Common myeloid progenitor, CD34-positive (primary cell): ENCODE measurements around the gene ZNF516.

ENCODE experiments used
- CTCF ChIA-PET: fragments of 350-600 bp; sonication (Branson Sonifier 250); formaldehyde crosslinking; loops from one replicate; lab custom pipeline; 2021; ENCODE audit warnings: antibody characterized with exemption; lab: Charles Lee
- POLR2A ChIA-PET: fragments of 350-600 bp; sonication (Branson Sonifier 250); formaldehyde crosslinking; loops from one replicate; lab custom pipeline; 2021; ENCODE audit warnings: antibody characterized with exemption; lab: Charles Lee
- DNase-seq, 3 donors: peaks; one replicate each; pipeline versions ENCODE4 v3.0.0 to v3.0.0-alpha.2; 2013
- H3K27ac ChIP-seq, 2 experiments: 1 replicate in 1 of 2; 2 replicates in 1 of 2; pipeline ENCODE4 v1.7.0; 2013; ENCODE audit warnings: inconsistent platforms in 2 of 2, low read length in 2 of 2, mild to moderate bottlenecking in 2 of 2, low read depth in 1 of 2, moderate library complexity in 1 of 2; ENCODE audit not compliant: severe bottlenecking in 2 of 2, insufficient read depth in 1 of 2, poor library complexity in 1 of 2
- H3K27me3 ChIP-seq, 5 experiments: replicated peaks in 2 of 5; 1 replicate in 3 of 5; 2 replicates in 2 of 5; pipeline versions ENCODE4 v1.6.1 to v1.7.0; 2013; ENCODE audit warnings: low read length in 4 of 5, mild to moderate bottlenecking in 2 of 5, moderate library complexity in 2 of 5, inconsistent platforms in 1 of 5; ENCODE audit not compliant: insufficient read depth in 5 of 5, control insufficient read depth in 4 of 5
- H3K36me3 ChIP-seq, 4 experiments: 1 replicate in 2 of 4; 2 replicates in 2 of 4; pipeline versions ENCODE4 v1.6.1 to v1.7.0; 2013; ENCODE audit warnings: low read length in 3 of 4, control low read depth in 1 of 4, mild to moderate bottlenecking in 1 of 4; ENCODE audit not compliant: control insufficient read depth in 4 of 4, insufficient read depth in 4 of 4
- H3K4me1 ChIP-seq, 4 experiments: 1 replicate in 3 of 4; 2 replicates in 1 of 4; pipeline versions ENCODE4 v1.6.1 to v1.7.1; 2013; ENCODE audit warnings: low read length in 3 of 4, mild to moderate bottlenecking in 3 of 4, control low read depth in 1 of 4, inconsistent platforms in 1 of 4, moderate library complexity in 1 of 4; ENCODE audit not compliant: control insufficient read depth in 4 of 4, insufficient read depth in 4 of 4; ENCODE audit errors: control extremely low read depth in 1 of 4
- H3K4me3 ChIP-seq, 7 experiments: 1 replicate in 4 of 7; 2 replicates in 3 of 7; pipeline versions ENCODE4 v1.5.1 to v1.7.0; 2013; ENCODE audit warnings: mild to moderate bottlenecking in 7 of 7, low read length in 6 of 7, moderate library complexity in 6 of 7, inconsistent platforms in 2 of 7, low read depth in 2 of 7, control low read depth in 1 of 7; ENCODE audit not compliant: insufficient read depth in 4 of 7, control insufficient read depth in 1 of 7; ENCODE audit errors: extremely low read depth in 1 of 7
- H3K9me3 ChIP-seq, 5 experiments: 1 replicate in 4 of 5; 2 replicates in 1 of 5; pipeline versions ENCODE4 v1.6.1 to v1.7.1; 2013; ENCODE audit warnings: low read length in 4 of 5, mild to moderate bottlenecking in 2 of 5, inconsistent platforms in 1 of 5, low read depth in 1 of 5, moderate library complexity in 1 of 5; ENCODE audit not compliant: control insufficient read depth in 4 of 5, insufficient read depth in 2 of 5; ENCODE audit errors: control extremely low read depth in 1 of 5
- WGBS: methylation state at CpG from one replicate; pipeline ENCODE4 v1.1.5; 2013; ENCODE audit not compliant: insufficient coverage; 5-methylcytosine and 5-hydroxymethylcytosine counted together

Gene ZNF516

DNA sequence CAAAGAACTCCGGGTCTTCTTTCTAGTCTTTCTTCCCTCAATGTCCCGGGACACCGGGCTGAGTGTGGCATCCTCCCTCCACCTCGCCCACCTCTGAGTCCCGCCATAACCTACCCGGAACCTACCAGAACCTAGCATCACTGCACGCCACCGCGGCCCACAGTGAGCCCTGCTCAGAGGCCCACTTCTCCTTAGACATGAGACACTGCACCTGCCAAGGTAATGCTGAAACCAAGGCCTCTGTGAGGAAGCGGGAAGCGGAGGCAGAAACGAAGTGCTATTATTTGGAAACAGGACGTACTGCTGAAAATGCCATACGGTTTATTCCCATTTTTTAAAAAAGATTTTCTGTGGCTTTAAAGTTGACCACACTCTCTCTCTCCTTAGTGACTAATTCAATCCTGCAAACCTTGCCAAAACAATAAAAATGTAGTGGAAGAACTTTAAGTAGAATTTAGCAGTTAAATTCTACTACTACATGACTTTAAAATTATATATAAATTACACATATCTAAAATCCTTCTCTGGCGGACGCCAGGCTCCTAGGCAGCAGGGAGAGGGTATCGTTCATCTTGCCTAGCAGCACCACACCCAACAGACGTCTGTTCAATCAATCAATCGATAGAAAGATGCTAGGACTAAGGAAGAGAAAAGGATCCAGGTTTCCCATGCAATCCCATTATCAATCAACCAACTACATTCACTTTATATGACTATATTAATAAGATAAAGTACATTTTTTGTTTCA lies 82.0 kb downstream of the ZNF516 start:
- H3K4me3 ChIP-seq: no peak overlapping the region
- POLR2A ChIA-PET: no interaction called here
- H3K9me3 ChIP-seq: peaks cover 0 to 5% (median 0%) of the 10 kb centered on the region in 5 experiments
- 96% methylated on average over 12 of the region's 19 CpGs for WGBS
- H3K4me1 ChIP-seq: peaks cover 0 to 2% (median 0%) of the 10 kb centered on the region in 4 experiments
- no peak overlapping the region for H3K27ac ChIP-seq
- H3K36me3 ChIP-seq: peaks cover 0 to 20% (median 4%) of the 10 kb centered on the region in 4 experiments
- H3K27me3 ChIP-seq: no peaks in the 10 kb centered on the region
- DNase-seq: no peak
- CTCF ChIA-PET: interaction anchor here (0.7 to 1.0 kb wide), 2 partner anchors 13 to 69 kb away, joined by 3 read pairs; no protein-coding TSS in a partner anchor

DNA sequence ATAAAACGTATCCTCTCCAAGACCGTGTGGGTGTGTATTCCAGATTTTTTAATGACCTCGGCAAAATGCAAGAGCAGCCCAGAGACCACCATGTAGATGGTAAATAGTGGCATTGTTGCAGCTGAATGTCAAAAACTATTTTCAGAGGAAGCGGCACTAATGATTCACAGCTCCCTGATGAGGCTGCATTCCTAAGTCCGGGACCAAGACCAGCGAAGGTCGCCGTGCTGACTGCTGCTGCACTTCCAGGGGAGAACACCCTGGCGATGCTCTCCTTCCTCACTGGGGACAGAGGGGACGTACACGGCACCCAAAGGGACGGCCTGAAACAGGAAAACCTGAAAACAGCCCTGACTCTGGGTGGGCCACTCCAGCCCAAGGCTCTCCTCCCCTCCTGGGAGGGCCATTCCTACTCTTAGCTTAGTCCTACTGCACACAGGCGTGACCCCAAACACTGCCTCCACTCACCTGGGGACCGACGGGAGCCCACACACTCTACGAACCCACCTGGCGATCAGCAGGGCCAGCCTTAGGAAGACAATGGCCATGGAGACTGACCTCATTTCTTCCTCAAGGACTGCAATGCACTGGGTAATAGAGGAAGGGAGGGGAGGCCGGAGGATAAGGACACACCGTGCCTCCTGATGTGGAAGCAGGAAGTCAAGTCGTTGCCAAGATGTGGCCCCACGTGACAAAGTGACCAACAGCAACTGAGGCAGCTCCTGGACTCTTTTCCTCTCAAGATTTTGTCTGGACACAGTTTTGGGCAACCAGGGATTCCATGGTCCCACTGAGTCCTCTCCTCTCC lies 82.8 kb downstream of the ZNF516 start:
- POLR2A ChIA-PET: no interaction called here
- no peak overlapping the region for H3K27ac ChIP-seq
- no peak for DNase-seq

DNA sequence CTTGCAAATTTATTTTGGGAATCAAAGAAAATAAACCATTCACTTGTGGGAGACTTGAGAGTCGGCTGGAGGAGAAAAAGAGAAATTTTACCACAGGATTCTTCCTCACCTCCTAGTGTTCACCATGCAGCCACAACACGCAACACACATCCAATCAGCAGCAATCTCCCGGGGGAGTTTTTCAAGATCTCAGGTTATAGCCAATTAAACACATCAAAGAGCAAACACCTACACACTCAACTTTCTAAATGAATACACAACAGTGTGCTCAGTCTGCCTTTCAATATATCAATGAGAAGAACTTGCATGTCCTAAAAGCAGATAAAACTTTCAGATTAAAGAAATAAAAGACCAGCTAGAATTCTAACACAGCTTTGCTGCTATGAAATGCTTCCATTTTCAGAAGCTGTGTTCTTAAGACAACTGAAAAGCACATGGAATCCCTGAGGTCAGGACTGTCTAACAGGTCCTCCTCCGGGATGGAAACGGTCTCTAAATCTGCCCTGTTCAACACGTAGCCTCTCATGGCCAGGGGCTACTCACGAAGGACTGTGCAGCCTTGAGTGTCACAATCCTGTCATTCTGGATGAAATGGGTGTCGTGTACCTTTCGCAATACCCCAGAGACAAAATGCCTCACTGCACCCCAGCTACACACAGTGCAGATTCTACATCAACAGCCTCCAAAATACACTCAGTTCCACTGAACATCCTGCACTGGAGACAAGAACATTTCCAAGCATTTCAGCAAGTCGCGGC lies 84.2 kb downstream of the ZNF516 start:
- no peak overlapping the region for H3K4me3 ChIP-seq
- no peak for DNase-seq
- CTCF ChIA-PET: interaction anchor here (2.4 to 4.1 kb wide), 2 partner anchors 12 to 298 kb away, joined by 9 to 24 read pairs; no protein-coding TSS in a partner anchor
- H3K27ac ChIP-seq: no peak overlapping the region
- H3K36me3 ChIP-seq: peaks cover 0 to 22% (median 4%) of the 10 kb centered on the region in 4 experiments
- H3K9me3 ChIP-seq: peaks cover 0 to 5% (median 0%) of the 10 kb centered on the region in 5 experiments
- H3K27me3 ChIP-seq: no peaks in the 10 kb centered on the region
- POLR2A ChIA-PET: no interaction called here
- H3K4me1 ChIP-seq: peaks cover 0 to 2% (median 0%) of the 10 kb centered on the region in 4 experiments
- 98% methylated on average over 5 of the region's 11 CpGs for WGBS

More for the DNA sequence above, 82.8 kb downstream of the ZNF516 start:
- H3K4me1 ChIP-seq: peaks cover 0 to 2% (median 0%) of the 10 kb centered on the region in 4 experiments
- CTCF ChIA-PET: interaction anchor here (0.7 to 1.0 kb wide), 2 partner anchors 14 to 70 kb away, joined by 3 read pairs; no protein-coding TSS in a partner anchor
- WGBS: 95% methylated on average over 19 of the region's 21 CpGs
- H3K36me3 ChIP-seq: peaks cover 0 to 22% (median 4%) of the 10 kb centered on the region in 4 experiments
- no peak overlapping the region for H3K4me3 ChIP-seq
- H3K9me3 ChIP-seq: peaks cover 0 to 5% (median 0%) of the 10 kb centered on the region in 5 experiments
- no peaks in the 10 kb centered on the region for H3K27me3 ChIP-seq

DNA sequence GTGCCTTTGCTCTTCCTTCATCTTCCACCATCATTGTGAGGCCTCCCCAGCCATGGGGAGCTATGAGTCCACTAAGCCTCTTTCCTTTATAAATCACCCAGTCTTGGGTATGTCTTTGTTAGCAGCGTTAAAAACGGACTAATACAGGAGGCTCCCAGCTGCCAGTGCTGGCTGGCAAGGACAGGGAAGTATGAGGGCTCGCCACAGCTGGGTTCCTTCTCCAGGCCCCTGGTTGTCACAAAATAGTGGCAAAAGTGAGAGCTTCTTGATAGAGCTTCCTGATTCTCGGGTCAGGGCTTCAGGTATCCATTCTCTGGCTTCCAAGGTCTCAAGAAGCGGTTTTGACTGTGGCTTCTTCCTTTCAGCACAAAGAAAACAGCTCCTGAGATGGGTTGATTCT lies 85.0 kb downstream of the ZNF516 start:
- 78% methylated on average over 5 of the region's 5 CpGs for WGBS
- no peak for DNase-seq
- H3K27me3 ChIP-seq: no peaks in the 10 kb centered on the region
- peaks cover 0 to 5% (median 0%) of the 10 kb centered on the region in 5 experiments for H3K9me3 ChIP-seq
- H3K4me1 ChIP-seq: peaks cover 0 to 2% (median 0%) of the 10 kb centered on the region in 4 experiments
- ChIA-PET CTCF (interaction anchor here (2.4 to 4.1 kb wide), 2 partner anchors 11 to 299 kb away, joined by 9 to 24 read pairs; no protein-coding TSS in a partner anchor), POLR2A (no interaction called here)
- no peak overlapping the region for H3K4me3 ChIP-seq
- H3K36me3 ChIP-seq: peaks cover 0 to 20% (median 5%) of the 10 kb centered on the region in 4 experiments
- H3K27ac ChIP-seq: no peak overlapping the region

DNA sequence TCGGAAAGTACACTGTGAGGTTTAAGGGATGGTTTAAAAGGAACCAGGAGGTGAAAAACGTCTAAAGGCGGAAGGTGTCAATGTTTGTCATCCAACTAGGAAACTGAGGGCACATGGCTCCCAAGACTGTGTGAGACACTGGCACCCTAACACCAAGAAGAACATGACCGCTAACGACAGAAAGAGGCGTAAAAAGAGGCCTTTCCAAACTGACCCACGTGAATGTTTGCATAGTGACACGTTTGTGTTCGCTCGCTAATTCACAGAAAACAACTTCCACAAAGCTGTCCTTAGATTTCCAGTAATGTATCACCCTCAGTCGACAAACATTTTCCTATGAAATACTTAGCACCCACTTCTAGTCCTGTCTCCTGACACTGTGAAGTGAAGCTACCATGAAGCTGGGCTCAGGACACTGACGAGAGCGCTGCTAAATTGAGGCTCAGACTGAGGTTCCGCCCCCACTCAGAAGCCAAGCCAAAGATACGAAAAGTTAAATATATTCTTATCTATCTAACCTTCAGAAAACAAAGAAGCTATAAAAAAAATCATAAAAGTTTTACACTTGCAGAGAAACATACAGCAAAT lies 86.5 kb downstream of the ZNF516 start:
- Histone ChIP-seq H3K9me3 (peaks cover 0 to 5% (median 0%) of the 10 kb centered on the region in 5 experiments), H3K4me1 (peaks cover 0 to 2% (median 0%) of the 10 kb centered on the region in 4 experiments), H3K4me3 (no peak overlapping the region), H3K27ac (no peak overlapping the region), H3K27me3 (no peaks in the 10 kb centered on the region), H3K36me3 (peaks cover 0 to 27% (median 9%) of the 10 kb centered on the region in 4 experiments)
- ChIA-PET POLR2A (no interaction called here), CTCF (interaction anchor here (0.7 to 4.1 kb wide), 9 partner anchors 9 to 301 kb away, joined by 3 to 24 read pairs (median 4); no protein-coding TSS in a partner anchor)
- 98% methylated on average over 11 of the region's 15 CpGs for WGBS
- DNase-seq: no peak

DNA sequence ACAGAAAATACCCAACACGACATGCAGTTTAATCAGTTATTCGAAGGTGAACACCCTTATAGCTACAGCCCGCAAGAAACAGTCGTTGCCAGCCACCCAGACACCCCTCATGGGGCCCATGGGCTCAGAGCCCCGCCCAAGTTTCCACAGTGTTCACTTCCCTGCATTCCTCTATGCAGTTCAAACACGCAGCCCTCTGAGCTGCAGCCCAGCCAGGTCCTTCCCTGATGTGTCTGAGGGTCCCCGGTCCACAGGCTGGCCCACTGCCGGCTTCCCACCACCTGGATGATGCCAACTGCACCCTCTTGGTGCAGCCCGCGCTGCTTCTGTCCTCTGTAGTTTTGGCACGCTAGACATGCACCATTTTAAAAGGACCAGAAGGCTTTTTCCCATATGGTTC lies 87.4 kb downstream of the ZNF516 start:
- ChIA-PET POLR2A (interaction anchor here (0.5 kb wide), 1 partner anchor 1811 kb away, joined by 3 read pairs; no protein-coding TSS in a partner anchor), CTCF (interaction anchor here (1.0 to 4.1 kb wide), 6 partner anchors 9 to 213 kb away, joined by 3 to 24 read pairs (median 4); no protein-coding TSS in a partner anchor)
- H3K4me1 ChIP-seq: peaks cover 0 to 2% (median 0%) of the 10 kb centered on the region in 4 experiments
- peaks cover 0 to 5% (median 0%) of the 10 kb centered on the region in 5 experiments for H3K9me3 ChIP-seq
- H3K36me3 ChIP-seq: peaks cover 0 to 28% (median 9%) of the 10 kb centered on the region in 4 experiments
- no peak overlapping the region for H3K27ac ChIP-seq
- no peak for DNase-seq
- H3K27me3 ChIP-seq: no peaks in the 10 kb centered on the region
- 96% methylated on average over 9 of the region's 11 CpGs for WGBS
- no peak overlapping the region for H3K4me3 ChIP-seq
